Lower leg skin (tissue), 4 donors: Measurements from ENCODE around the gene KCNE4. TPM values are rescaled to one million over a fixed set of nuclear protein-coding genes. Genes with fewer than 3 reads are reported as not detected.

ENCODE experiments used
- DNase-seq, 2 donors: peaks; one replicate each; pipeline ENCODE4 v3.0.0-alpha.2; 2019; ENCODE audit warnings: low spot score in 2 of 2
- H3K4me3 ChIP-seq: fragments of 200-600 bp; sonication (generic); 2 replicates; pipeline ENCODE4 v1.5.1; 2017; ENCODE audit warnings: mild to moderate bottlenecking, low read depth; ENCODE audit not compliant: poor library complexity, severe bottlenecking
- POLR2A ChIP-seq, 2 donors: fragments of 450-650 bp; IDR thresholded peaks; one replicate each; pipeline ENCODE4 v1.6.1; 2016 to 2017; ENCODE audit warnings: antibody characterized with exemption in 2 of 2, mild to moderate bottlenecking in 1 of 2, moderate library complexity in 1 of 2
- WGBS, 2 donors: methylation state at CpG; one replicate each; pipeline ENCODE4 v1.1.5; 2018; 5-methylcytosine and 5-hydroxymethylcytosine counted together
- intact Hi-C: fragments of 100-400 bp; cut with DNase I; formaldehyde crosslinking; loops from one replicate; pipeline ENCODE4 v1.15.0; 2023; ENCODE audit warnings: low total_unique reads
- total RNA-seq, 4 donors: library from RNA; depleted of rRNA; stranded (reverse); fragments of >200 nt; gene quantifications; one replicate each; pipeline ENCODE4 v1.1.0, GENCODE V29; 2016
- TF ChIP-seq, protein P1 (sequence below), 3 donors: fragments of 450-650 bp; IDR thresholded peaks; one replicate each; pipeline ENCODE4 v1.5.1; 2016; ENCODE audit warnings: antibody characterized with exemption in 3 of 3, mild to moderate bottlenecking in 3 of 3, moderate library complexity in 2 of 3

KCNE4 gene
- total RNA-seq, 4 donors from 2014 or later: 0.95 to 4.1 (median 1.7) TPM

DNA sequence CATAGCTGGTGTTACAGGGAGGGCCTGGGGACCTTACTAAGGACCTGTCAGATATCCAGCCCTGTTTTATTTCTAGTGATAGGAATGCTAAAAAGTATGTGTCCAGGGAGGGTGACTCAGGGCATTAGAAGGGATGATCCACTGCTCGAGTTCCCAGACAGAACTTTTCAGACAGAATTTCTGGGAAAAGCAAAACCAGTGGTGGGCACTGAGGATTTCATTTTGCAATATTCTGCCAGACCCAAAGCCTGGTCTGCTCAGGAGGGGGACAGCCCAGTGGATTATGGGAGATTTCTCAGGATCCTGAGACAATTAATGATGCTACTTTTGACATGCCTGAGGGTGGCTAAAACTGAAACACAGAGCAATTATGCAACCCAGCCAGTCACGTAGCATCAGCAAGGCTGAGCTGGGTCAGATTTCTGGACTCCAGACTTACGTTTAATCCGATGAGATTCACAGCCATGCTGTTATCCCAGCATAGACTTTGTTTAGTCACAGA lies 4.7 kb upstream of the KCNE4 start:
- TF ChIP-seq, protein P1, sequence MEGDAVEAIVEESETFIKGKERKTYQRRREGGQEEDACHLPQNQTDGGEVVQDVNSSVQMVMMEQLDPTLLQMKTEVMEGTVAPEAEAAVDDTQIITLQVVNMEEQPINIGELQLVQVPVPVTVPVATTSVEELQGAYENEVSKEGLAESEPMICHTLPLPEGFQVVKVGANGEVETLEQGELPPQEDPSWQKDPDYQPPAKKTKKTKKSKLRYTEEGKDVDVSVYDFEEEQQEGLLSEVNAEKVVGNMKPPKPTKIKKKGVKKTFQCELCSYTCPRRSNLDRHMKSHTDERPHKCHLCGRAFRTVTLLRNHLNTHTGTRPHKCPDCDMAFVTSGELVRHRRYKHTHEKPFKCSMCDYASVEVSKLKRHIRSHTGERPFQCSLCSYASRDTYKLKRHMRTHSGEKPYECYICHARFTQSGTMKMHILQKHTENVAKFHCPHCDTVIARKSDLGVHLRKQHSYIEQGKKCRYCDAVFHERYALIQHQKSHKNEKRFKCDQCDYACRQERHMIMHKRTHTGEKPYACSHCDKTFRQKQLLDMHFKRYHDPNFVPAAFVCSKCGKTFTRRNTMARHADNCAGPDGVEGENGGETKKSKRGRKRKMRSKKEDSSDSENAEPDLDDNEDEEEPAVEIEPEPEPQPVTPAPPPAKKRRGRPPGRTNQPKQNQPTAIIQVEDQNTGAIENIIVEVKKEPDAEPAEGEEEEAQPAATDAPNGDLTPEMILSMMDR (IDR thresholded peaks at IDR 0.05): no peak
- no peak for TF ChIP-seq POLR2A (IDR thresholded peaks at IDR 0.05)
- H3K4me3 ChIP-seq: no peak overlapping the region
- intact Hi-C loops: no loop called here
- WGBS, 2 donors: 48 to 59% methylated on average over 4 of the region's 4 CpGs
- no peak for DNase-seq

DNA sequence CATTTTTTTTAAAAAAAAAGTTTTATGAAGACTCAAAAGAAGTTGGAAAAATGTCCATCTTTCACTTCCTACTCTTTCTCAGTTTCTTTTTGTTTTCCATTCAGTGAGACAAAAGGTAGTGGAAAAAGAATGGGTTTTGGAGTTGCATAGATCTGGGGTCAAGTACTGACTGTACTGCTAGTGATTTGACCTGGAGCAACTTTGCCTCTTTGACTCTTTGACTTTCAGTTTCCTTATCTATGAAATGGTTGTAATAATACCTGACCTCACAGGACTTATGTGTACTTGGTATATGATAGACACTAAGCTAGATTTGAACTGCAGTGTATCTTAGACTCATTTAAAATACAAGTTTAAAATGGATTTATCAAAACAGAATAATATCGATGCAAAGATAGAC lies 3.5 kb upstream of the KCNE4 start:
- 95 to 98% methylated on average over 1 of the region's 1 CpG for WGBS, 2 donors
- TF ChIP-seq POLR2A (IDR thresholded peaks at IDR 0.05): no peak
- TF ChIP-seq, protein P1 (IDR thresholded peaks at IDR 0.05): no peak
- no peak for DNase-seq
- no peak overlapping the region for H3K4me3 ChIP-seq
- intact Hi-C loops: no loop called here

- 89 to 95% methylated on average over 4 of the region's 4 CpGs for WGBS, 2 donors
Observed at GRCh38 chr2:223049356-223049755, 2.6 kb upstream of the KCNE4 start.

GRCh38 chr2:223050188-223050587 lies 1.8 kb upstream of the KCNE4 start:
- intact Hi-C loops: no loop called here
- 66 to 71% methylated on average over 3 of the region's 3 CpGs for WGBS, 2 donors
- no peak overlapping the region for H3K4me3 ChIP-seq
- TF ChIP-seq POLR2A (IDR thresholded peaks at IDR 0.05): no peak
- TF ChIP-seq, protein P1 (IDR thresholded peaks at IDR 0.05): no peak
- DNase-seq: no peak

More at GRCh38 chr2:223049356-223049755, 2.6 kb upstream of the KCNE4 start:
- intact Hi-C loops: no loop called here
- no peak for TF ChIP-seq POLR2A (IDR thresholded peaks at IDR 0.05)
- TF ChIP-seq, protein P1 (IDR thresholded peaks at IDR 0.05): no peak
- DNase-seq: no peak
- no peak overlapping the region for H3K4me3 ChIP-seq

GRCh38 chr2:223050900-223051504 lies 988 bp upstream of the KCNE4 start:
- DNase-seq: no peak
- 39 to 42% methylated on average over 8 of the region's 8 CpGs for WGBS, 2 donors
- no peak overlapping the region for H3K4me3 ChIP-seq
- intact Hi-C loops: no loop called here
- TF ChIP-seq POLR2A (IDR thresholded peaks at IDR 0.05): no peak
- TF ChIP-seq, protein P1 (IDR thresholded peaks at IDR 0.05): no peak
